ENCODE results near the gene HMGN4.

Gene HMGN4

GRCh38 chr6:26578279-26578678 lies 40.1 kb downstream of the HMGN4 start:
- DNase-seq (ENCODE audit: low read depth): no peak

- no peak for DNase-seq (ENCODE audit: low read depth)
Measured at GRCh38 chr6:26578741-26579140, 40.6 kb downstream of the HMGN4 start.

GRCh38 chr6:26581164-26581915 lies 43.2 kb downstream of the HMGN4 start:
- DNase-seq (ENCODE audit: low read depth): no peak

- DNase-seq (ENCODE audit: low read depth): no peak
Measured at GRCh38 chr6:26588965-26589364, 50.8 kb downstream of the HMGN4 start.

- DNase-seq (ENCODE audit: low read depth): no peak
Measured at GRCh38 chr6:26592649-26593048, 54.5 kb downstream of the HMGN4 start.

GRCh38 chr6:26593278-26594130 lies 55.3 kb downstream of the HMGN4 start:
- no peak for DNase-seq (ENCODE audit: low read depth)

- DNase-seq (ENCODE audit: low read depth): no peak
Measured at GRCh38 chr6:26594131-26594498, 55.9 kb downstream of the HMGN4 start.

GRCh38 chr6:26594730-26595632 lies 56.8 kb downstream of the HMGN4 start:
- no peak for DNase-seq (ENCODE audit: low read depth)

- DNase-seq (ENCODE audit: low read depth): peak; percentile 73
Measured at GRCh38 chr6:26595669-26596269, 57.6 kb downstream of the HMGN4 start.
